Fibroblast of skin of back (primary cell): ENCODE measurements around the gene NPLOC4.

Experiments
- DNase-seq: peaks from one replicate; pipeline ENCODE4 v3.0.0-alpha.2; 2013

Gene NPLOC4

DNA sequence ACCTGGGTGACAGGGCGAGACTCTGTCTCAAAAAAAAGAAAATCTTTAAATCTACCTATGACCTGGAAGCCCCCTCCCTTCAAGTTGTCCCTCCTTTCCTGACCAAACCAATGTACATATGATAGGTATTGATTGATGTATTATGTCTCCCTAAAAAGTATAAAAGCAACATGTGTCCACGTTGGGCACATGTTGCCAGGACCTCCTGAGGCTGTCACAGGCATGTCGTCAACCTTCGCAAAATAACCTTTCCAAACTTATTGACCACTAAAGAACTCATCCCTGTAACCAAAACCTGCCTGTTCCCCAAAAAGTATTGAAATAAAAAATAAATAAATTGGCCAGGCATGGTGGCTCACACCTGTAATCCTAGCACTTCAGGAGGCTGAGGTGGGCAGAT lies 25.1 kb upstream of the NPLOC4 start:
- no peak for DNase-seq

DNA sequence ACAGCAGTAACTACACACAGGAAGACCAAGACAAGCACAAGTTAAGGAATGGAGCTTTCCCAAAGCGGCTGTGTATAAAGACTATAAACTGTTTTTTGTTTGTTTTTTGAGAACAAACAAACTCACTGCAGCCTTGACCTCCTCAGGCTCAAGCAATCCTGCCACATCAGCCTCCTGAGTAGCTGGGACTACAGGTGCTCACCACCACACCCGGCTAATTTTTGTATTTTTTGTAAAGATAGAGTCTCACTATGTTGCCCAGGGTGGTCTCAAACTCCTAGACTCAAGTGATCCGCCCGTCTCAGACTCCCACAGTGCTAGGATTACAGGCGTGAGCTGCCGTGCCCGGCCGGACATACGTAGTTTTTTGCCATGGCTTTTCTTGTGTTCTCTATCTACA lies 23.5 kb upstream of the NPLOC4 start:
- no peak for DNase-seq

DNA sequence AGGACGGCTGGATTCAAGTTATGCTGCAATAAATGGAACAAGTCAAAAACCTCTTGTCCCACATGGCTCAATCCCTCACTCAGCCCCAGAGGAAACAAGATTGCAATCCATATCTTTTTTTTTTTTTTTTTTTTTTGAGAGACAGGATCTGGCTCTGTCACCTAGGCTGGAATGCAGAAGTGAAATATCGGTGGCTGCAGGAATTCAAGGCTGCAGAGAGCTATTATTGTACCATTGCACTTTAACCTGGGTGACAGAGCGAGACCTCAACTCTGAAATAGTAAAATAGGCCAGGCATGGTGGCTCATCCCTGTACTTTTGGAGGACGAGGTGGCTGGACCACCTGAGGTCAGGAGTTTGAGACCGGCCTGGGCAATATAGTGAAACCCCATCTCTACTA lies 22.1 kb upstream of the NPLOC4 start:
- DNase-seq, result no peak

DNA sequence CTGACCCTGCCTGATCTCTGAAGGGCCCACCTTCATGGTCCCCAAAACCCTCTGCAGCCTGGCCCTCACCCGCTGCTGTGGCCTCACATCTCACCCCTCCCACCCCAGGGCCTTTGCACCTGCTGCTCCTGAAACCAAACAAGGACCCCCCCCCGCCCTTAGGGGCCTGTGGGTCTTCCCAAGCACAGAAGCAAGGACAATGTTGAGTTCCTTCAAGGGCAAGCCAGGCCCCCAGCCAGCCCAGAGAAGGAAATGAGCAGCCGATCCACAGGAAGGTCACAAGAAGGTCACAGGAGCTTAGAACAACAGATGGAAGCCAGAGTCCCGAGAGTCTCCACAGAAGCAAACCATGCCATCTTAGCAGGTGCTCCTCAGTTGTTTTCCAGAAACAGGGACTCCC lies 19.9 kb upstream of the NPLOC4 start:
- DNase-seq, result no peak

DNA sequence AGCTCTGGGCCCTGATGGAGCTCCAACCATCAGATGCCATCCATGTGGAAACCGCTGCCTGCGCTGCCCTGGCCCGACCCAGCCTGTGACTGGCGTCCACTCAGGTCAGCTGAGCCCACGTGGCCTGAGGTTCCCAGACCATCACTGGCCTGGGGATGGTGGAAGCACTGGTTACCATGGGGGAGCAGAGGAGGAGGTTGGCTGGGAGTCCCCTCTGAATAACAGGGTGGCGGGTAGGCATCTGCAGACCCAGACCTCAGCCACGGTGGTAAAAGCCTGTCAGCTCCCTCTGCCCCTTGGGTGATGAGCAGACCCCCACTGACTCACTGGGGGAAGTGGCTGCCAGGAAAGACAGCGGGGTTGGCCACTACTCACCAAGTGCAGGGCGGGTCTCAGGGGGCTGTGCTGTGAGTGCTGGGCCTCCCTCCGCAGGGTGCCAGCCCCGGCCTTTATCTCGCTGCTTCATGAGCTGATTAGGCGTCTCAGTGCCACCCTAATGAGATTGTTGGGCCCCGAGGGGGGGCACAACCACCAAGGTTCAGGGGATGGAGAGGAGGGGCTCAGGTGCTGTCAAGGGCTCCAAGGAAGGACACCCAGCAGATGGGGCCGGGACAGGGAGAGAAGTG lies 19.3 kb upstream of the NPLOC4 start, which contains the start of gene PDE6G:
Gene PDE6G (minus strand): TSS at position 425 of the 626 bp plus-strand sequence. CDS start 3,237 bp downstream, outside the sequence.
- no peak for DNase-seq

DNA sequence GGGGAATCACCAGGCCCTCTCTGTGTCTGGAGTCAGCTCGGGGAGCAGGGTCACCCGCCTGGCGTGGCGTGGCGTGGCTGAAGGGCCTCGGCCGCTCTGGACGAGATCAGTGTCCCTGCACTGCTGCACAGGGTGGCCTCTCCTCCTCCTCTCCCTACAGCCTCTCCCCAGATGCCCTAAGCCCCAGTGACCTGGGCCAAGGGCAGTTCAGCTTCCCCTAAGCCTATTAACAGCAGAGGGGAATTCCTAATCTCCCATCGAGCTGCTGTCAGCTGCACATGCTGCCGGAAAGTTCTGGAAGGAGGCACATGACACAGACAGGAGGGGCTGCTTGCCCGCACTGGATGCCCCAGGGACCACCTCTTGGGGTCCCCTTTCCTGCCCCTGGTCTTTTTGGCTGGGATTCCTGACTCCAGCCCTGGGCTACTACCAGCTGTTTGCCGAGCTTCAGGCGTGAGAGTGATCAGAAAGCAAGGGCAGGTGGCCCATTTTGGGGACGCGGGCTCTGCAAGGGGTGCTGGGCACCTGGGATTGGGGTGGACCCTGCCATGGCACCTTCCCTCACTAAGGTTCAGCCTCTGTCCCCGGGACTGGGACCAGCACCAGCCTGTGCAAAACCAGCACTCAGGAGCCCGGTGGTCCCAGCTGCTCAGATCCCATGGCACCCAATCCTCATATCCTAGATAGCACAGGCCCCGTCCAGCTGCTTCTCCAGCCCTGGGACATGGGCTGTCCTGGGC lies 18.6 kb upstream of the NPLOC4 start:
- no peak for DNase-seq

DNA sequence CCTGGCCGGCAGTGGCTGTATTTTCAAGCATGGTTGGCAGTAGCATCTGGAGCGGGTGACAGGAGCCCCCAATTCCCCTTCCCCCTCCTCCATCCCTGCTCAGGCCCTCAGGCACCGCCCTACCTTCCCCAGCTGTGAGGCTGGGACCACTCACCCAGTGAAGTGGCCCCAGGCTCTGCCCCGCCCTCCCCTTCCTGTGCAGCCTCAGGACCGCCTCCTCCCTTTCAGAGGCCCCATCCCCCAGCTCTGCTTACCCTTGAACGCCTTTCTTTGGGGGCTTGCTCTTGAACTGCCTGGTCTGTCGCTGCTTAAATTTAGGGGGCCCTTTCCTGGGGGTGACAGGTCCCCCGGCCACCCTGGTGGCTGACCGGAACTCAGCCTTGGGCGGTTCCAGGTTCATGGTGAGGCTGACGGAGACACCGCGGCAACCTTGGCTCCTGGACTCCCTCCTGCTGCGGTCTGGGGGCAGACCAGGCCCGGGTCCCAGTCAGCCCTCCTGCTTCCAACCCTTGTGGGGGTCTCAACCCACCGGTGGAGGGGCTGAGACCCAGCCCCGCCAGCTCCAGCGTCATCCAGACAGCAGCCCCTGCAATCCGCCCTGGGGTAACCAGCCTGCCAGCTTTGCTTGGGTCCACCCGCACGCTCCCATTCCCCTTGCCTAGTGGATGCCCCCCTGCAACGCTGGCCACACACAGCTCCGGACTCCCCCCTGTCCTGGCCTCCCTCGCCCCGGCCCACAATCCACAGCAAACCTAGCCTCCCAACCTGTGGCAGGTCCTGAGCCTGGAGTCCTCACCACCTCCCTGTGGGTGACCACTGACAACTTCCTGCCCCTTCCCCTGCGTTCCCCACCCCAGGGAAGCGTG lies 16.2 kb upstream of the NPLOC4 start:
- DNase-seq, result no peak

DNA sequence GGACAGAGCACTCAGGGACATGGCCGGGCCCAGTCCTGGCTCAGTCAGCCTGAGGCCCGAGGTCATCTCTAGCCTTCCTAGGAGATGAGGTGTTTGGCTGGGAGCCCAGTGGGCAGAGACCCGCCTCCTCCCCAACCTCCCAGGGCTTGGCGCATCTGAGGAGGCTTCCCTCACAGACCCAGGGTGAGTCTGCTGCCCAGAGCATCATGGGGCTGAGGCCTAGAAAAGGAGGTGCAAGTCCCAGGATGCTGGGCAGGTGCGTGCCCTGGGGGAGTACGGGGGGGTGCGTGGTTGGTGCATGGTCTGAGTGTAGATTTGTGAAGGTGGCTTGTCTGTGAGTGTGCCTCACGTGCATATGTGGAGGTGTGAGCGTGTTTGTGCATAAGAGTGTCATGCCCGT lies 14.8 kb upstream of the NPLOC4 start:
- DNase-seq, result peak; percentile 88

DNA sequence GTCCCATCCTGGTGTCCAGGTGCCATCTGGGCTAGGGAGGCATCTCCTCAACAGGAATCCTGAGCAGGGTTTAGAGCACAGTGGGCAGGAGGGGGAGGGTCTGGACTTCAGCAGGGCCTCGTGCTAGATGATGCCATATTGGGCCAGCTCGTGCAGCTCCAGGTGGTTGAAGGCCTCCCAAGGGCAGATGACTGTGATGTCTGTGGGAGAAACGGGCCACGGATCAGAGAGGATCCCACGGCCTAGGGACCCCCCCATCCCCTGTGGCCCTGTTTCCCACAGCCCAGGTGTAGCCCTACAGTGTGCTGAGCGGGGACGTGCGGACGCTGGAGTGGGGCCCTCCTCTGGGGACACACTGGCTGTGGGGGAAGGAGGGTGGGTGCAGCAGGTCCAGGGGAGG lies 14.0 kb upstream of the NPLOC4 start:
- DNase-seq, result no peak

DNA sequence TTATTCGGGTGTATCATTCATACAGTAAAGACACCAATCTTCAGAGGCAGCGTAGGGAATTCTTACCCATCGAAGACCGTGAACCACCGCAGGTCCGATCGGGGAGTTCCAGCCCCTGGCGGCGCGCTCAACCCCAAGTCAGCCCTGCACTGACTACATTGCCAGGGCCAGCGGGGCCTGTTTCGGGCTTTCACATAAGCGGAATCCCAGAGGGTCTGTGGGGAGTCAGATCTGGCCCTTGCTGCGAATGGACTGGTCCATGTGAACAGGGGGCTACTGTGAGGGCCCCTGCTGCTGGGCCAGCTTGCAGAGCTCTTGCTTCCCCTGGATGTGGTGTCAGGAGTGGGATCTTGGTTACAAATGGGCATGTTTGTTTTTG lies 11.8 kb upstream of the NPLOC4 start:
- DNase-seq, result no peak

DNA sequence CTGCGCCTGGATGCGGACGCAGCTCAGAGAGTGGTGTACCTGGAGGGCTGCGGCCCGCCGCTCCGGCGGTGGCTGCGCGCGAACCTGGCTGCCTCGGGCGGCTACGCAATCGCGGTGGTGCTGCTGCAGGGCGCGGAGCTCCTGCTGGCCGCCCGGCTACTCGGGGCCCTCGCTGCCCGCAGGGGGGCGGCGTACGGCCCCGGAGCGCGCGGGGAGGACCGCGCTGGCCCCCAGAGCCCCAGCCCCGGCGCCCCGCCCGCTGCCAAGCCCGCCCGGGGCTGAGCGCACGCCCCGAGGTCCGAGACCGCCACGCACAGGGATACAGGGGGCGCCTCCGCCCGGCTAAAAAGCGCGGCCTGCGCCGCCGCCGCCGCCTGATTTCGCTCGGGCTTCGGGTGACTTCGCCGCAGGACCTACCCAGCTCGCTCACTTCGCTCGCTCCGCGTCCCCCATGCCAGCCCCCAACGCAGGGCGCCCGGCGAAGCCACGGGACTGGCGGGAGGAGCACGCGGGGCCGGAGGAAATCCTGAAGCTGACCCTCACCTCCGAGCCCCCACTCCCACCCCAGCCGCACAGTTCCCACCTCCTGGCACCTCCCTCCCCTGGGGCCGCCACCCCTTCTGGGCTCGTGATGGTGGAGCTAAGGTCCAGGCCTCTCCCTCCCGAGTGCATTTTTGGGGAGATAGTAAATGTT lies 11.2 kb upstream of the NPLOC4 start:
- no peak for DNase-seq

DNA sequence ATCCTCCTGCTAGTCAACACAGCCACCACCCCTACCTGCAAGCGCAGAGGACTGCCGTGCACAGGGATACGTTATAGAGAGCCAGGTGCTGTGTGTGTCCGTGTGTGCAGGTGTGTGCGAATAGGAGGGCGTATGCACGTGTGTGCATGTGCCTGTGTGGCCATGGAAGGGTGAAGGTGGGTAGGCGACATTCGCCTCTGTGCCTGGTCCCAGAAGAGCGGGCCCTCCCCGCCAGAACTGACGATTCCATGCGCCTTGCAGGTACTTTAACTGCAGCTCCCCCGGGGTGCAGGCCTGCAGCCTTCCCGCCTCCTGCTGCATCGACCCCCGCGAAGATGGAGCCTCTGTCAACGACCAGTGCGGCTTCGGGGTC lies 10.7 kb upstream of the NPLOC4 start:
- no peak for DNase-seq

DNA sequence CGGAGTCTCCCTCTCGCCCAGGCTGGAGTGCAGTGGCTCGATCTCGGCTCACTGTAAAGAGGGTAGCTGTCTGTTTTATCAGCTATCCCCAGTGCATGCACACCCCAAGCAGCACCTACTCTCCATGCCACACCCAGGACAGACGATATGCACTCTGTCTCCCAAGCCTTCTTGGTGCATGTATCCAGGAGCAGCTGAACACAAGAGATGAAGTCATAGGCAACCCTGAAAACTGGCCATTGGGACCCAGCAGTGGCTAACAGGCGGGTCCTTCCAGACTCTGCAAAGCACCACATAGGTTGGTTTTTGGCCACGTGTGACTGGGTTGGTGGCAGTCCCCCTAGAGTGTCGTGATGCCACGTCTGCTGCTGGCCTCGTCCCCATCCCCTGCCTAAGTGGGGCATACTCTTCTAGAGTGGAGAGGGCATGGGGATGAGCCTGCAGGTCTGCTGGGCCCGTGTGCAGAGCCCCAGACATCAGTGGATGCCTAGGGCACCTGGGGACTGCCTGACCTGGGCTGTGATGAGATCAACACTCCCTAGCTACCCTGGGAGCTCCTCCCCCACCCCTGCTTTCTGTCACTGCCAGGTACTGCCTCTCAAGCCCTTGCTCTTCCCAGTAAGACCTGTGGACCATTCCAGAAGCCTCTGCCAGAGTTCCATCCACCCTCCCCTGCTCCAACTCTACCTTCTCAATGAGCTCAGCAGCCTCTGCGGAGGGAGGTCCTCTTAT lies 10.1 kb upstream of the NPLOC4 start:
- DNase-seq, result no peak

DNA sequence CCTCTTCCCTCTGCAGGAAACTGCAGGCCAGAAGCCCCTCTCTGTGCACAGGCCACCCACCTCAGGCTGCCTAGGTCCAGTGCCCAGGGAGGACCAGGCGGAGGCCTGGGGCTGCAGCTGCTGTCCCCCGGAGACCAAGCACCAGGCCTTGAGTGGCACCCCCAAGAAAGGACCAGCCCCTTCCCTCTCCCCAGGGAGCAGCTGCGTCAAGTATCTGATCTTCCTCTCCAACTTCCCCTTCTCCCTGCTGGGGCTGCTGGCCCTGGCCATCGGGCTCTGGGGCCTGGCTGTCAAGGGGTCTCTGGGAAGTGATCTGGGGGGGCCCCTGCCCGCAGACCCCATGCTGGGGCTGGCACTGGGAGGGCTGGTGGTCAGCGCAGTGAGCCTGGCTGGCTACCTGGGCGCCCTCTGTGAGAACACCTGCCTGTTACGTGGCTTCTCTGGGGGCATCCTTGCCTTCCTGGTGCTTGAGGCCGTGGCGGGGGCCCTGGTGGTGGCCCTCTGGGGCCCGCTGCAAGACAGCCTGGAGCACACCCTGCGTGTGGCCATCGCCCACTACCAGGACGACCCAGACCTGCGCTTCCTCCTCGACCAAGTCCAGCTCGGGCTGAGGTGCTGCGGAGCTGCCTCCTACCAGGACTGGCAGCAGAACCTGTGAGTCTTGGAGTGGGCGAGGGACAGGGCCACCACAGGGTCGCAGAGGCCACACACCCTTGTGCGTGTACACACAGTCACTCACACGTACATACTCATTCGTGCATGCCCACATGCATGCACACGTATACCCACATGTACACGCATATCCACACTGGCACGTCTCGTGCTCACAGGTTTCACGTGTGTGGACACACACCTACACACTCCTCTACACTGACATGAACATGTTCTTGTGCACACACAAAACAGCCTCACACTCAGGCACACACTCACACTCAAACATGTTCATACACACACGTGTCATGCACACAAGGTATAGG lies 8.4 kb upstream of the NPLOC4 start:
- DNase-seq, result no peak

DNA sequence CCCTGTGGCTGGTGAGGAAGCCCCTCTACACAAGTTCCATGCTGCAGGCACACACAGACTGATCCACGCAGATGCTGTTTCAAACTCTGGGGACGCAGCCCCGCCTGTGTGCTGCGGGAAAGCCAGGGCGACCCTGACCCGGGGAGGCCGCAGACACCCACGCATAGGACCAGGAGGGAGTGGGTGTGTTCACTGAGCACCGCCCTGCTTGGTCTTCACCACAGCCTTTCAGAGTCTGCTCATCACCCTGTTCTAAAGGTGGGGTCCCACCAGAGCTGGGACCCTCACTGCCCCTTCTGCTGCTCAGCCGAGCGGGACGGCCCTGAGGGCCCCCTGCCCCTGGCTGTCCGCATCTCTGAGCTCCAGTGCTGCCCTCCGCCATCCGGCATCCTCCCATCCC lies 7.6 kb upstream of the NPLOC4 start:
- DNase-seq, result no peak

DNA sequence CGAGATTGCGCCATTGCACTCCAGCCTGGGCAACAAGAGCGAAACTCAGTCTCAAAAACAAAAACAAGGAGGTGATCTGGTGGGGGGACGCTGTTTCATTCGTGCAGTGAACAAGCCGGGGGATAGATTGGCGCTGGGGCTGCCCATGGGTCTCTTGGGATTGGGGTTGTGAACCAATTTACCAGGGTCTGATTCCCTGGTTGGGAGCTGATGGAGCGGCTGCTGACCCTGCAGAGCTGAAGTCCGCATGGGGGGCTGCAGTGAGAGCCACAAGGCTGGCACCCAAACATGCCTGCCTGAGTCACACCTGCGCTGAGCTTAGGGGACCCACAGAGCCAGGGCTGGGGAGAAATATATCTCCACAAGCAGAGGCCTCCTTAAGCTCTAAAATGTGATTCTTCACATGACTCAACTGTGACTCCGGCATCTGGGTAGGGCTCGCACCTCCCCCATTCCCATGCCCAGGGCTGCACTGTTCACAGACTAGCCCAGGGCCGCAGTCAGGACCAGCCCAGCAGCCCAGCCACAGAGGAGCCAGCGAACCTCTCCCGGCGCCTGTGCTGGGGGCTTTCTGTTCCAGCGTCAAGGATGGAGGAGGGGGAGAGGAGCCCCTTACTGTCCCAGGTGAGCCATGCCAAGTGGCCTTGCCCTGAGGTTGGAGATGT lies 5.0 kb upstream of the NPLOC4 start:
- DNase-seq, result peak; percentile 76

DNA sequence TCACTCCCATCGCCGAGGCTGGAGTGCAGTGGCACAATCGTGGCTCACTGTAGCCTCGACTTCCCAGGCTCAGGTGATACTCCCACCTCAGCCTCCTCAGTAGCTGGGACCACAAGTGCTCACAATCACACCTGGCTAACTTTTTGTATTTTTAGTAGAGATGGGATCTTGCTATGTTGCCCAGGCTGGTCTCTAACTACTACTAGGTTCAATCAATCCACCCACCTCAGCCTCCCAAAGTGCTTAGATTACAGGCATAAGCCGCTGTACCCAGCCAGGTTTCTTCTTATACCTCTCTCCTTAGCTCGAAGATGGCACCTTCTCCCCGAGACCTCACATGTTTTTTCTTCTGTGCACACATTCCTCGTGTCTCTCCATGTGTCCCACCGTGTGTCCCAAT lies 3.1 kb upstream of the NPLOC4 start:
- DNase-seq, result no peak

DNA sequence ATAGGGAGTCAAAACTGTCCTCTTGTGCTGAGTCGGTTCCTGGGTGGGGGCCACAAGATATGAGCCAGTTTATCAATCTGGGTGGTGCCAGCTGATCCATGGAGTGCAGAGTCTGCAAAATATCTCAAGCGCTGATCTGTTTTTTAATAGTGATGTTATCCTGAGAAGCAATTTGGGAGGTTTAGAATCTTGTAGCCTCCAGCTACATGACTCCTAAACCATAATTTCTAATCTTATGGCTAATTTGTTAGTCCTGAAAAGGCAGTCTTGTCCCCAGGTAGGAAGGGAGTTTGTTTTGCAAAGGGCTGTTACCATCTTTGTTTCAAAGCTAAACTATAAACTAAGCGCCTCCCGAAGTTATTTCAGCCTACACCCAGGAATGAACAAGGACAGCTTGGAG lies 1.8 kb upstream of the NPLOC4 start:
- no peak for DNase-seq

DNA sequence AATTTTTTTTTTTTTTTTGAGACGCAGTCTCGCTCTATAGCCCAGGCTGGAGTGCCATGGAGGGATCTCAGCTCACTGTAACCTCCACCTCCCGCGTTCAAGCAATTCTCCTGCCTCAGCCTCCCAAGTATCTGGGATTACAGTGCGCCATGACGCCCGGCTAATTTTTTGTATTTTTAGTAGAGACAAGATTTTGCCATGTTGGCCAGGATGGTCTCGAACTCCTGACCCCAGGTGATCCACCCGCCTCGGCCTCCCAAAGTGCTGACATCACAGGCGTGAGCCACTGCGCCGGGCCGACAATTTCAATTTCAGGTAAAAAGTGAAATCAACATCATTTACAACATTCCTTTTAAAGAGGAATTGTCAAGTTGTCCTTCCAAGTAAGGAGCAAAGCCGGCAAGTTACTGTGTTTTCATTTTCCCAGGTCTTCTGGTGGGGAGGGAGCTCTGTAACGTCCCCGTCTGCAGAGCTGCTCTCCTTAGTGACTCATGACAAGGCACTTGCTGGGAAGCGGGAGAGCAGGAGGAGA lies 873 bp downstream of the NPLOC4 start:
- no peak for DNase-seq

DNA sequence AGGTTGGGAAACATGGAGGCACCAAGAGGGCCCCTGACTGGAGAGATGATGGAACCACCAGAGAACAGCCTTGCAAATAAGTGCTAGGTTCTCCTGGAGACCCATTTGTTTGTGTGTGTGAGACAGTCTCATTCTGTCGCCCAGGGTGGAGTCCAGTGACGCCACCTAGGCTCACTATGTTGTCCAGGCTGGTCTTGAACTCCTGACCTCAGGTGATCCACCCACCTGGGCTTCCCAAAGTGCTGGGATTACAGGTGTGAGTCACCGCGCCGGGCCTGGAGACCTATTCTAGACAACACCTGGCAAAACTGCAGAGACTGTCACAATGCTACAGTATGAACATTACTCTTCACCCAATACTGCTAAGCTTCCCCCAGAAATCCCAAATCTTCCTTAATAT lies 1.5 kb downstream of the NPLOC4 start:
- DNase-seq, result no peak
